Activated naive CD4-positive, alpha-beta T cell treated with anti-CD3 and anti-CD28 coated beads for 36 hours (primary cell): Measurements from ENCODE around the gene METTL2B. TPM values are rescaled to one million over a fixed set of nuclear protein-coding genes. Genes with fewer than 3 reads are reported as not detected.
"Not testable (repeated sequence)": the region's sequence is repeated elsewhere in the genome, so short reads cannot be mapped to it uniquely, and the experiment has no call there.

Experiments
- CTCF ChIA-PET: fragments of 350-600 bp; sonication (Branson Sonifier 250); formaldehyde crosslinking; loops from one replicate; lab custom pipeline; 2021; ENCODE audit warnings: antibody characterized with exemption; lab: Charles Lee
- DNase-seq: peaks from one replicate; pipeline ENCODE4 v3.0.0-alpha.2; 2020
- H3K27ac Mint-ChIP-seq: one replicate; pipeline ENCODE4 v1.8.0; 2021; ENCODE audit warnings: mild to moderate bottlenecking, mixed read lengths
- H3K27me3 Mint-ChIP-seq: one replicate; pipeline ENCODE4 v1.8.0; 2021; ENCODE audit warnings: low read depth, mixed read lengths
- H3K36me3 Mint-ChIP-seq: one replicate; pipeline ENCODE4 v1.8.0; 2021; ENCODE audit warnings: low read depth, mixed read lengths
- H3K4me1 Mint-ChIP-seq: one replicate; pipeline ENCODE4 v1.8.0; 2021; ENCODE audit warnings: low read depth, mixed read lengths
- H3K4me3 Mint-ChIP-seq: one replicate; pipeline ENCODE4 v1.8.0; 2021; ENCODE audit warnings: mild to moderate bottlenecking, moderate library complexity, mixed read lengths
- H3K9me3 Mint-ChIP-seq: one replicate; pipeline ENCODE4 v1.8.0; 2021; ENCODE audit warnings: mixed read lengths
- intact Hi-C: fragments of 100-400 bp; cut with micrococcal nuclease; formaldehyde crosslinking; loops from one replicate; pipeline ENCODE4 v1.15.1; 2023
- total RNA-seq, 2 experiments: library from RNA; stranded (reverse); gene quantifications; one replicate each; pipeline ENCODE4 v1.2.3, GENCODE V29; 2021

The METTL2B gene
- total RNA-seq, 2 experiments from 2014 or later = 35.9 to 36.2 TPM

- CTCF ChIA-PET, H3K27ac Mint-ChIP-seq, intact Hi-C loops, DNase-seq, H3K4me3 Mint-ChIP-seq, H3K27me3 Mint-ChIP-seq, H3K9me3 Mint-ChIP-seq, H3K36me3 Mint-ChIP-seq: not testable (repeated sequence)
- peaks cover 19% of the 10 kb centered on the region for H3K4me1 Mint-ChIP-seq
Measured at GRCh38 chr7:128506819-128507218, 30.3 kb downstream of the METTL2B start.

- H3K36me3 Mint-ChIP-seq, DNase-seq, H3K27me3 Mint-ChIP-seq, CTCF ChIA-PET, intact Hi-C loops, H3K9me3 Mint-ChIP-seq, H3K4me3 Mint-ChIP-seq: not testable (repeated sequence)
- Mint-ChIP-seq H3K27ac (peak overlapping the region; percentile 43), H3K4me1 (peaks cover 19% of the 10 kb centered on the region)
Measured at GRCh38 chr7:128507321-128507993, 30.9 kb downstream of the METTL2B start.

GRCh38 chr7:128511692-128512091 is 35.1 kb downstream of the METTL2B start:
- intact Hi-C loops, H3K9me3 Mint-ChIP-seq, H3K36me3 Mint-ChIP-seq, H3K4me3 Mint-ChIP-seq, DNase-seq, H3K27me3 Mint-ChIP-seq, H3K27ac Mint-ChIP-seq: not testable (repeated sequence)
- CTCF ChIA-PET = interaction anchor here (1.2 kb wide), 1 partner anchor 186 kb away, joined by 3 read pairs; no protein-coding TSS in a partner anchor
- H3K4me1 Mint-ChIP-seq = peaks cover 10% of the 10 kb centered on the region

- H3K27me3 Mint-ChIP-seq, intact Hi-C loops, H3K36me3 Mint-ChIP-seq: not testable (repeated sequence)
Measured at GRCh38 chr7:128515232-128515631, 38.7 kb downstream of the METTL2B start.

GRCh38 chr7:128517023-128517422 is 40.5 kb downstream of the METTL2B start:
- CTCF ChIA-PET, H3K27me3 Mint-ChIP-seq, H3K9me3 Mint-ChIP-seq, intact Hi-C loops, DNase-seq, H3K4me3 Mint-ChIP-seq, H3K4me1 Mint-ChIP-seq, H3K27ac Mint-ChIP-seq, H3K36me3 Mint-ChIP-seq: not testable (repeated sequence)

More at GRCh38 chr7:128515232-128515631, 38.7 kb downstream of the METTL2B start:
- H3K27ac Mint-ChIP-seq, CTCF ChIA-PET, H3K4me1 Mint-ChIP-seq, H3K9me3 Mint-ChIP-seq, DNase-seq, H3K4me3 Mint-ChIP-seq: not testable (repeated sequence)

GRCh38 chr7:128523226-128523931 is 46.8 kb downstream of the METTL2B start:
- CTCF ChIA-PET = interaction anchor here (0.6 to 1.1 kb wide), 2 partner anchors 32 to 86 kb away, joined by 3 to 4 read pairs; no protein-coding TSS in a partner anchor
- intact Hi-C loops, H3K4me3 Mint-ChIP-seq, H3K27me3 Mint-ChIP-seq, H3K9me3 Mint-ChIP-seq, H3K36me3 Mint-ChIP-seq, H3K4me1 Mint-ChIP-seq: not testable (repeated sequence)
- peak overlapping the region; percentile 8 for H3K27ac Mint-ChIP-seq
- peak; percentile 88 for DNase-seq

GRCh38 chr7:128523932-128524524 is 47.5 kb downstream of the METTL2B start:
- H3K4me3 Mint-ChIP-seq, DNase-seq, H3K27me3 Mint-ChIP-seq, intact Hi-C loops, H3K9me3 Mint-ChIP-seq, H3K27ac Mint-ChIP-seq, H3K36me3 Mint-ChIP-seq, H3K4me1 Mint-ChIP-seq: not testable (repeated sequence)
- CTCF ChIA-PET = interaction anchor here (1.1 kb wide), 1 partner anchor 33 kb away, joined by 3 read pairs; no protein-coding TSS in a partner anchor

- H3K36me3 Mint-ChIP-seq, H3K4me3 Mint-ChIP-seq, intact Hi-C loops, H3K9me3 Mint-ChIP-seq, DNase-seq, CTCF ChIA-PET, H3K27me3 Mint-ChIP-seq: not testable (repeated sequence)
- peak overlapping the region; percentile 28 for H3K27ac Mint-ChIP-seq
- peaks cover 14% of the 10 kb centered on the region for H3K4me1 Mint-ChIP-seq
Measured at GRCh38 chr7:128525584-128525983, 49.0 kb downstream of the METTL2B start.

GRCh38 chr7:128526062-128526466 is 49.5 kb downstream of the METTL2B start:
- H3K36me3 Mint-ChIP-seq, H3K4me3 Mint-ChIP-seq, intact Hi-C loops, H3K9me3 Mint-ChIP-seq, H3K27ac Mint-ChIP-seq, DNase-seq, H3K27me3 Mint-ChIP-seq: not testable (repeated sequence)
- peaks cover 14% of the 10 kb centered on the region for H3K4me1 Mint-ChIP-seq
- CTCF ChIA-PET = interaction anchor here (0.6 kb wide), 1 partner anchor 288 kb away, joined by 3 read pairs; no protein-coding TSS in a partner anchor

- peaks cover 10% of the 10 kb centered on the region for H3K36me3 Mint-ChIP-seq
- H3K4me3 Mint-ChIP-seq, H3K27ac Mint-ChIP-seq, H3K27me3 Mint-ChIP-seq, CTCF ChIA-PET, DNase-seq, H3K9me3 Mint-ChIP-seq, intact Hi-C loops: not testable (repeated sequence)
- H3K4me1 Mint-ChIP-seq = peaks cover 21% of the 10 kb centered on the region
Measured at GRCh38 chr7:128529191-128529590, 52.6 kb downstream of the METTL2B start.

- H3K27me3 Mint-ChIP-seq = not testable (repeated sequence)
Measured at GRCh38 chr7:128530121-128530854, 53.7 kb downstream of the METTL2B start.

GRCh38 chr7:128530855-128531104 is 54.2 kb downstream of the METTL2B start:
- Mint-ChIP-seq H3K27ac (no peak overlapping the region), H3K9me3 (no peaks in the 10 kb centered on the region), H3K27me3 (no peaks in the 10 kb centered on the region), H3K4me1 (peaks cover 32% of the 10 kb centered on the region), H3K4me3 (no peak overlapping the region), H3K36me3 (peaks cover 15% of the 10 kb centered on the region)
- intact Hi-C loops = loop anchor here (1.0 to 5.0 kb wide), 5 partner anchors 54 to 332 kb away; partner anchors contain the start of genes ATP6V1F, CALU, HILPDA and METTL2B
- CTCF ChIA-PET = no interaction called here
- no peak for DNase-seq

More at GRCh38 chr7:128530121-128530854, 53.7 kb downstream of the METTL2B start:
- peak overlapping the region; percentile 80 for H3K4me3 Mint-ChIP-seq
- peak overlapping the region; percentile 72 for H3K27ac Mint-ChIP-seq
- peaks cover 28% of the 10 kb centered on the region for H3K4me1 Mint-ChIP-seq
- H3K9me3 Mint-ChIP-seq, CTCF ChIA-PET: not testable (repeated sequence)
- intact Hi-C loops = loop anchor here (5.0 kb wide), 1 partner anchor 188 kb away; the partner anchor contains the start of gene RBM28
- peak; percentile 47 for DNase-seq
- peaks cover 15% of the 10 kb centered on the region for H3K36me3 Mint-ChIP-seq
